Testis (tissue), 3 donors: ENCODE measurements around the gene TDRD12. TPM values are rescaled to one million over a fixed set of nuclear protein-coding genes. Genes with fewer than 3 reads are reported as not detected.
"Not testable (repeated sequence)": the region's sequence is repeated elsewhere in the genome, so short reads cannot be mapped to it uniquely, and the experiment has no call there.

Source experiments
- DNase-seq: peaks from one replicate; pipeline ENCODE4 v3.0.0-alpha.2; 2019
- H3K27ac ChIP-seq, 2 donors: fragments of 200-600 bp; sonication (generic); one replicate each; pipeline ENCODE4 v1.5.1; 2019
- H3K27me3 ChIP-seq: fragments of 200-600 bp; sonication (generic); one replicate; pipeline ENCODE4 v1.5.1; 2019
- H3K36me3 ChIP-seq: fragments of 200-600 bp; sonication (generic); one replicate; pipeline ENCODE4 v1.5.1; 2017; ENCODE audit warnings: low read depth; ENCODE audit errors: missing control alignments
- H3K4me1 ChIP-seq: fragments of 200-600 bp; sonication (generic); one replicate; pipeline ENCODE4 v1.5.1; 2019
- H3K4me3 ChIP-seq, 2 donors: fragments of 200-600 bp; sonication (generic); one replicate each; pipeline ENCODE4 v1.5.1; 2017 to 2019
- H3K9me3 ChIP-seq: fragments of 200-600 bp; sonication (generic); one replicate; pipeline ENCODE4 v1.5.1; 2017
- POLR2A ChIP-seq: fragments of 450-650 bp; IDR thresholded peaks from one replicate; pipeline ENCODE4 v1.6.1; 2017; ENCODE audit warnings: antibody characterized with exemption, mild to moderate bottlenecking, moderate library complexity
- WGBS, 2 donors: methylation state at CpG; one replicate each; pipeline ENCODE4 v1.1.5; 2018; 5-methylcytosine and 5-hydroxymethylcytosine counted together
- intact Hi-C: fragments of 100-400 bp; cut with DNase I; formaldehyde crosslinking; loops from one replicate; pipeline ENCODE4 v1.15.1; 2023; ENCODE audit warnings: low total_unique reads
- polyA plus RNA-seq: library from polyadenylated mRNA; stranded (reverse); fragments of 350-450 nt; fragmentation: Illumina TruSeq; extraction: RNeasy Lipid Tissue Mini Kit (QIAGEN cat#74804); gene quantifications from one replicate; pipeline ENCODE4 v1.2.3, GENCODE V29; 2014; ENCODE audit warnings: low read depth, low replicate concordance; ENCODE audit not compliant: insufficient read depth
- total RNA-seq, 2 donors: library from RNA; depleted of rRNA; stranded (reverse); fragments of >200 nt; gene quantifications; one replicate each; pipeline ENCODE4 v1.2.3, GENCODE V29; 2016
- TF ChIP-seq, protein P1 (sequence below), 3 experiments: fragments of 450-650 bp in 2 of 3; fragments of 200-600 bp in 1 of 3; sonication (generic) in 1 of 3; IDR thresholded peaks; one replicate each; pipeline ENCODE4 v1.5.1; 2016 to 2019; ENCODE audit warnings: antibody characterized with exemption in 3 of 3, mild to moderate bottlenecking in 2 of 3, moderate library complexity in 1 of 3

The TDRD12 gene
- total and polyA plus RNA-seq, 3 donors from 2014 or later: 24.3 to 33.4 (median 30.6) TPM

- no peak for TF ChIP-seq POLR2A
- TF ChIP-seq, protein P1, sequence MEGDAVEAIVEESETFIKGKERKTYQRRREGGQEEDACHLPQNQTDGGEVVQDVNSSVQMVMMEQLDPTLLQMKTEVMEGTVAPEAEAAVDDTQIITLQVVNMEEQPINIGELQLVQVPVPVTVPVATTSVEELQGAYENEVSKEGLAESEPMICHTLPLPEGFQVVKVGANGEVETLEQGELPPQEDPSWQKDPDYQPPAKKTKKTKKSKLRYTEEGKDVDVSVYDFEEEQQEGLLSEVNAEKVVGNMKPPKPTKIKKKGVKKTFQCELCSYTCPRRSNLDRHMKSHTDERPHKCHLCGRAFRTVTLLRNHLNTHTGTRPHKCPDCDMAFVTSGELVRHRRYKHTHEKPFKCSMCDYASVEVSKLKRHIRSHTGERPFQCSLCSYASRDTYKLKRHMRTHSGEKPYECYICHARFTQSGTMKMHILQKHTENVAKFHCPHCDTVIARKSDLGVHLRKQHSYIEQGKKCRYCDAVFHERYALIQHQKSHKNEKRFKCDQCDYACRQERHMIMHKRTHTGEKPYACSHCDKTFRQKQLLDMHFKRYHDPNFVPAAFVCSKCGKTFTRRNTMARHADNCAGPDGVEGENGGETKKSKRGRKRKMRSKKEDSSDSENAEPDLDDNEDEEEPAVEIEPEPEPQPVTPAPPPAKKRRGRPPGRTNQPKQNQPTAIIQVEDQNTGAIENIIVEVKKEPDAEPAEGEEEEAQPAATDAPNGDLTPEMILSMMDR (IDR thresholded peaks at IDR 0.05): no peak
- Histone ChIP-seq H3K4me3 (no peak overlapping the region), H3K9me3 (no peaks in the 10 kb centered on the region), H3K4me1 (no peaks in the 10 kb centered on the region), H3K36me3 (no peaks in the 10 kb centered on the region), H3K27me3 (no peaks in the 10 kb centered on the region), H3K27ac (no peak overlapping the region)
- WGBS, 2 donors: 91 to 96% methylated on average over 4 of the region's 4 CpGs
- no peak for DNase-seq
- intact Hi-C loops: no loop called here
Measured at GRCh38 chr19:32743447-32743846, 23.9 kb downstream of the TDRD12 start.

- intact Hi-C loops: no loop called here
- Histone ChIP-seq H3K4me1 (no peaks in the 10 kb centered on the region), H3K27me3 (no peaks in the 10 kb centered on the region), H3K9me3 (no peaks in the 10 kb centered on the region), H3K27ac (no peak overlapping the region), H3K4me3 (no peak overlapping the region), H3K36me3 (no peaks in the 10 kb centered on the region)
- no peak for TF ChIP-seq POLR2A
- TF ChIP-seq, protein P1 (IDR thresholded peaks at IDR 0.05): no peak
- WGBS, 2 donors: 86 to 91% methylated on average over 18 of the region's 18 CpGs
- no peak for DNase-seq
Measured at GRCh38 chr19:32744555-32745325, 25.2 kb downstream of the TDRD12 start.

DNA sequence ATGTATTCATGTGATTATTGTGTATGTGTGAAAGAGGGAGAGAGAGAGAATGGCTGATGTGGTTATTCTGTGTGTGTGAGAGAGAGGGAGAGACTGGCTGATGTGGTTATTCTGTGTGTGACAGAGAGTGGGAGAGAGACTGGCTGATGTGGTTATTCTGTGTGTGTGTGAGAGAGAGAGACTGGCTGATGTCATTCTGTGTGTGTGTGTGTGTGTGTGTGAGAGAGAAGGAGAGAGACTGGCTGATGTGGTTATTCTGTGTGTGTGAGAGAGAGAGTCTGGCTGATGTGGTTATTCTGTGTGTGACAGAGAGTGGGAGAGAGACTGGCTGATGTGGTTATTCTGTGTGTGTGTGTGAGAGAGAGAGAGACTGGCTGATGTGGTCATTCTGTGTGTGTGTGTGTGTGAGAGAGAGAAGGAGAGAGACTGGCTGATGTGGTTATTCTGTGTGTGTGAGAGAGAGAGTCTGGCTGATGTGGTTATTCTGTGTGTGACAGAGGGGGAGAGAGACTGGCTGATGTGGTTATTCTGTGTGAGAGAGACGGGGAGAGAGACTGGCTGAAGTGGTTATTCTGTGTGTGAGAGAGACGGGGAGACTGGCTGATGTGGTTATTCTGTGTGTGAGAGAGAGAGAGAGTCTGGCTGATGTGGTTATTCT lies 26.2 kb downstream of the TDRD12 start:
- H3K36me3 ChIP-seq, DNase-seq, H3K4me3 ChIP-seq, H3K27ac ChIP-seq, H3K27me3 ChIP-seq, H3K4me1 ChIP-seq, intact Hi-C loops, H3K9me3 ChIP-seq: not testable (repeated sequence)
- 37 to 58% methylated on average over 2 of the region's 2 CpGs for WGBS, 2 donors

DNA sequence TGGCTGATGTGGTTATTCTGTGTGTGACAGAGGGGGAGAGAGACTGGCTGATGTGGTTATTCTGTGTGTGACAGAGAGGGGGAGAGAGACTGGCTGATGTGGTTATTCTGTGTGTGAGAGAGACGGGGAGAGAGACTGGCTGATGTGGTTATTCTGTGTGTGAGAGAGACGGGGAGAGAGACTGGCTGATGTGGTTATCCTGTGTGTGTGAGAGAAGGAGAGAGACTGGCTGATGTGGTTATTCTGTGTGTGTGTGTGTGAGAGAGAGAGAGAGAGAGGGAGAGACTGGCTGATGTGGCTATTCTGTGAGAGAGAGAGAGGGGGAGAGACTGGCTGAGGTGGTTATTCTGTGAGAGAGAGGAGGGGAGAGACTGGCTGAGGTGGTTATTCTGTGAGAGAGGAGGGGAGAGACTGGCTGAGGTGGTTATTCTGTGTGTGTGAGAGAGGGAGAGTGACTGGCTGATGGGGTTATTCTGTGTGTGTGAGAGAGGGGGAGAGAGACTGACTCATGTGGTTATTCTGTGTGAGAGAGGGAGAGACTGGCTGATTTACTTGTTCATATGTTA lies 27.1 kb downstream of the TDRD12 start:
- H3K9me3 ChIP-seq, DNase-seq, H3K27ac ChIP-seq, H3K4me3 ChIP-seq, H3K27me3 ChIP-seq, intact Hi-C loops, H3K36me3 ChIP-seq, H3K4me1 ChIP-seq: not testable (repeated sequence)
- 29 to 37% methylated on average over 2 of the region's 2 CpGs for WGBS, 2 donors

GRCh38 chr19:32748497-32748896 lies 28.9 kb downstream of the TDRD12 start:
- H3K27me3 ChIP-seq: no peaks in the 10 kb centered on the region
- TF ChIP-seq, protein P1 (IDR thresholded peaks at IDR 0.05): no peak
- 72 to 75% methylated on average over 5 of the region's 5 CpGs for WGBS, 2 donors

More at GRCh38 chr19:32748497-32748896, 28.9 kb downstream of the TDRD12 start:
- intact Hi-C loops: no loop called here
- Histone ChIP-seq H3K27ac (no peak overlapping the region), H3K4me3 (no peak overlapping the region), H3K9me3 (no peaks in the 10 kb centered on the region), H3K4me1 (no peaks in the 10 kb centered on the region), H3K36me3 (no peaks in the 10 kb centered on the region)
- no peak for DNase-seq
